HG02678 (cell line): ENCODE results near the gene PGGT1B.
"Not testable (repeated sequence)": the region's sequence is repeated elsewhere in the genome, so short reads cannot be mapped to it uniquely, and the experiment has no call there.

ENCODE experiments used
- ATAC-seq: cut with Tn5 transposase; IDR thresholded peaks from one replicate; pipeline ENCODE4 v1.9.1; 2021; ENCODE audit warnings: mild to moderate bottlenecking, moderate library complexity; ENCODE audit not compliant: unreplicated experiment

PGGT1B gene

DNA sequence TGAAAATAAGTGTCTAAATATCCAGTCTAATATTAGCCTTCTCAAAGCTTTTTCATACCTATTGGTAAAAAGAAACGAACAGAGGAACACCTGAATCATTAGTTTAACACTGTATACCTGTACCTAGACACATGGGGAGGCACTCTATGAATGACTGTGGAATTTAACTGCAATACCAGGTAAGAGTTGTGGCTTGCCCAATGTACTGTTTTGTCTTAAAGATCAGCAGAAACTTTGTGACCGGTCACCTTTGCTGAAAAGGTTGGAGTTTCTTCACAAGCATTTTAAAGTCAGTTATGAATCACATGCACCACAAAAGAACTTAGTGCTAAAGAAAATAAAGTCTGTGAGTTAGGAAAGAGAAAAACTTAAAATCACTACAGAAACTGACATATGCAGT, 2.4 kb downstream of the PGGT1B start:
- no peak for ATAC-seq

DNA sequence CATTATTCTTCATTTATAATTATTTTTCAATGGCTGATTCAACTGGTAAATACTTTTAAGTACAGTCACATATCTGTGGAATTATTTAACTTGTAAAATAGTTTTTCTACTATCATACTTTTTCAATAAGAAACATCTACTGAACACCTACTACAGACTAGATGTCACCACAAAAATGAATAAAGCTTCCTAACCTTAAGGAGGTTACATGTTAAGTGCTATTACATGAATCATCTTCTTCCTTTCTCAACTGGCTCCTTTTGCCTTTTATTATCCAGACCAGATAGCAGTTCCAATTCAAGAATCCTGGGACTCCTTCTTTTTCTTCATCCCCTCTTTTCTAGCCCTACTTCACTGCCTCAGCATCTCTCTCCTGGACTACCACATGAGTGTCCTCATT, 4.7 kb downstream of the PGGT1B start:
- ATAC-seq, result no peak

DNA sequence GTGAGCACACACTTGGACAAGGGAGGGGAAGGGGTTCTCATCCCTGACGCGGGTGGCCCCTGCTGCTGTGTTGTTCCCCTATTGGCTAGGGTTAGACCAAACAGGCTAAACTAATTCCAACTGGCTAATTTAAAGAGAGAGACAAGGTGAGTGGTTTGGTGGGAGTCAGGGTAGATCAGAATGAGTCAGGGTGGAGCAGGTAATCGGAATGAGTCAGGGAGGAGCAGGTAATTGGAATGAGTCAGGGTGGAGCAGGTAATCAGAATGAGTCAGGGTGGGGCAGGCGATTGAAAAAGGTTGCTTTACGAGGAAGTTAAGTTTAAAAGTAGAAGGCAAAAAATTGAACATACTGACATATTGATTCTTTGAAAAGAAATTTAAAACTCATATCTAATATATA, 13.3 kb downstream of the PGGT1B start:
- ATAC-seq, result not testable (repeated sequence)

DNA sequence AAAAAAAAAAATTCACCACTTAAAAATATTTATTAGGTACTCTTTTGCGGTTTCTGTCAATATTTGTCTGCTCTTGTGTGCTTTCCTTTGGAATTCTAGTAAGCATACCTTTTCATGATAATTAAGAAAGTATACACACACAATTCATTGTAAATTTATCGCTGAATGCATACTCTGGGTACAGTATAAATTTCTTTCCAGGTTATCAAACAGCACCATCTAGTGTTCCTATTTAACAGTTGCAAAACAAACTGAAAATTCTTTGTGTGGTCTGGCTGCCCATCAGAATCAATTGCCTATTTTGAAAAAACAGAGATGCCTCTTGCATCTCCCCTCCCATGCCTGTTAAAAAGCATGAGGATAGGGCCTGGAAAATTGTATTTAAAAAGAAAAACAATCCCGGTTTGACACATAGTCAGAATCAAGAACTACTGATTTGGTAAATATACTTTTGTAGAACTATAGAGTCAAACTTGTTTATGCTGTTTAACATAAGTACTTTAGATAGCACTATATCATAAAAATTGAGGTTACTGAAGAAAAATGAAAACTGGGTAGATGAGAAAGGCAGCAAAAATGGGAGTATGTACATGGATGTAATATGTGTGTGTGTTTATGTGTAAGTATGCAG, 16.2 kb downstream of the PGGT1B start:
- peak; percentile 71 for ATAC-seq

DNA sequence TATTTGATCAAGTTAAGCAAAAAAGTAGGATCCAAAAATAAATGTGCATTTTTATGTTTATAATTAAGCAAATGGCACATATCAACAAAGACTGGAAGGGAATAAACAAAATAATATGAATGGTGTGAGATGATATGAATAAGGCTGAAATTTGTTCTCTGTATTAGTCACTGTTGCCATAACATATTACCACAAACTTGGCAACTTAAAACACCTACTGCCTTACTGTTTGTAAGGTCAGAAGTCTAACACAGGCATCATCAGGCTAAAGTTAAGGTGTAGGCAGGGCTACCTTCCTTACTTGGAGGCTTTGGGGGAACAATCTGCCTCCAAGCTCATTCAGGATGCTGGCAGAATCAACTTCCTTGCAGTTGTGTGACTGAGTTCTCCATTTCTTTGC, 19.3 kb downstream of the PGGT1B start:
- ATAC-seq, result peak; percentile 55

DNA sequence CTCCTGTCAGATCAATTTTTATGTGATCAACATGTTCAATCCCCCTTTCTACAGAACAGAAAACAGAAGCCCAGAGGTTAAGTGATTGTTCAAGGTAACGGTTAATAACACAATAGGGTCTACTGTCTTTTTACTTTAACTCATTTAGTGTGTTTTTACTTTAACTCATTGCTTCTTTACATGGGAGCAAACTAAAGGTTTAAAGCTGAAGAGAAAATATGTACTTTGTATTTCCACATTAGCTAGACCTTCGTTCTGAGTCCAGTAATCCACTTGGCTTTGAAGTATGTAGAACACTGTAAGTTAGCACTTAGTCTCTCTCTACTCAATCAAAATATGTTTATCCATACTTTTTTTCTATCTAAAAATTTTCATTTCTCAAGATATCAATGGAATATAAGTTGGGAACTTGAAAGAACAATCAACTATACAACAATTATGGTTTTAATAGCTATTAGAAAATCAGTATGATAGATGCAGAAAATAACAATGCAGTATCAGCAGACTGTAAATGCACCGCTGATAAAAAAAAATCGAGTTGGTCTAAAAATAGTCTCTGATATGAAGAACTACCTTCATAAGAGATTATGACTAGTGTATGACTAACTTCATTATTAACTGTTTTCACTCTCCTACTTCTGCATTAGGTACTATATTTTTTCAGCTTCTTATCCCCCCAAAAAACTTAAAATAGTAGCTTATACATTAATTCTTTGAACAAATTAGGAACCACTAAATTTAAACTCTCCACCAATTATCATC, 20.6 kb downstream of the PGGT1B start:
- ATAC-seq, result no peak

DNA sequence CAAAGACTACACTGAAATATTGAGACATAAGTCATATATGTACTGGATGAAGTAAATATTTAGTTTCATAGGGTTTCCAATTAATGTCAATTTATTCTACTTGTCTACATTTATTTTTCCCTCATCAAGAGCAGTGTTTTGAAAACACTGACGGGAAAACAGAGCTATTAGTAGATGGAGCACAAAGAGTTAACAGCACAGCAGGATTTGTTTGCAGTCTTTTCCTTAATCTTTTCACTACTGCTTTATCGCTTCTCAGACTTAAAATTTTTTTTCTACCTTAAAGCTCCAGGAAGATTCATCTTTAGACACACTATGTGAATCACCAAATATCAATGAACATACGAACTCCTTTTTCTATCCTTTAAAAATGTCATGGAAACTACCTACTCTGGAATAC, 25.6 kb downstream of the PGGT1B start:
- no peak for ATAC-seq

DNA sequence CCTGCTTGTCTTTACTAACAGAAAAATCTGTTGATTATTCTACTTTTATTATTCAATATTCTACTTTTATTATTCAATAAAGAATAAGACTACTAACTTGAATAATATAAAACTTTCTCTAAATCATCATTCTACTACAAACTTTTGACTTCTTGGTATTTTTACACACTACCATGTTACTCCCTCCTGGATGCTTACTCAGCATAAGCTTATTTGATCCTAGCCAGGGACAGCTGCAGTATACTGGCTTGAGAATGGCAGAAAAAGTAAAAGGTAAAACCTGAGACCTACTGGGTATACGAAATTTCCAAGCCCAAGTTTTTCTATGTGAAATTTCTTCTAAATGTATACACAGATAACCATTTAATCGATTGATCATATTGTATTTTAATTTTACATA, 26.1 kb downstream of the PGGT1B start:
- no peak for ATAC-seq

DNA sequence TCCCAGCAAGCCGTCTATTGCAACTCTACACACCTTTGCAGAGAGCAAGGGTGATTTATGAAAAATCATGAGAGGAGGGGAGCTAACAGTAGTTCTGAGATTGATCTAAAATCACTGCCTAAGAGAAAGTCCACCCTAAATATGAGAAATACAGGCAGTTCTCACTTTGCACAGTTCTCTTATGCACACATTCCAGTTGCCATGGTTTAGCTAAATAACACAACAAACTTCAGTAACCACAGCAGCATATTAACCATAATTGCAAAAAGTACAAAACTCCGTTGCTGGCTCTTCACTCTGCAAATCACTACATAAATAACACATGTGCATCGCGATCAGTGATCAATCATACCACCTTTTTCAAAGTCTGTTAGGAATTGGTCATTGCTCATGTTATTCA, 31.1 kb downstream of the PGGT1B start:
- ATAC-seq, result no peak

DNA sequence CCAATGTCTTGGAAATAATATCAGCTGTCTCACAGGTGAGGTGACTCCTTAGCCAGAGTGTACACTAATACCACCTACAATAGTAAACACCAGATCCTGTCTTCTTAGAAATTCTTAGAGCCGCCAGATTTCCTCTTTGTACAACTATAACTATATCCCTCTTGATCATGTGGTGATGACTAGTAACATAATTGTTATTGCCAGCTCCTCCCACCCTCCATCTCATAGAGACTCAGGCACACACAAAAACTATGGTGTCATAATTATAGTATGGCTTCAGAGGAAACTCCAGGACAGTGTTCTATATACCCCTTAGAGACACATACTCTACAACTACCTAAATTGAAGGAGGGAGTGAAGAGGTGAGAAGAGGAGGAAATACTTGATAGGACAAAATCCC, 33.1 kb downstream of the PGGT1B start:
- no peak for ATAC-seq

DNA sequence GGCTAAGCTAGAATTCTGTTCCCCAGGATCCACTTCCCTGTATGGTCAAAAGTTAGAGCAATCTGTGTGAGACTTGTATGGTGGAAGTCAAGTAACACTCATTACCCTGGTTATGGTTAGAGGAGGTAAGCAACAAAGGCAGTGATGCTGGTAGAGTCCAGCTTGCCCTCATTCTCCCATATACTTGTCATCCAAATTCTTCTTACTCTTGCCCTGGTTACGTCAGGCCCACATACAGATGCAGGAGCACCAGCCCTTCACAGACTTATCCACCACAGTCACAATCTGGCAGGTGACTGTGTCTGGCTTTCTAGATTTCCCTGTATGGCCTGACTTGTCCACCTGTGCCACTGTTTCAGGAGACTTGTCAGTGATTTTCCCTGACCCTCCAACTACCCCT, 35.4 kb downstream of the PGGT1B start:
- ATAC-seq, result no peak

DNA sequence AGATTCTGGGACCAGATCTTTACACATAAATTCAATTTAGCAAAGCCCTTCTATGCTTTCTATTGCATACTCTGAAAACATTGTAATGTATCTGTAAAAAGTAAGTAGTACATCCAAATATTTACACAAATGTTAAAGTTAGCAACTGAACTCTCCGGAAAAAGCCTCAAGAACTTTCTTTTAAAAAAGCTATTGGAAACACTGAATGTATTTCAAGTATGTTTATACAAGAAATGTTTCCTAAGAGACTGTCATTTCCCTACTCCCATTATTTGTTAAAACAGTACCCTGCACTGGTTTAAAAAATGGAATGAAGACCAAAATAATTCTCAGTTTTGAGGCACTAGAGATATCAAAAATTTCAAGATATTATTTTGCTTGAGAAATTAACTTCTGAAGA, 48.1 kb downstream of the PGGT1B start:
- ATAC-seq, result no peak

DNA sequence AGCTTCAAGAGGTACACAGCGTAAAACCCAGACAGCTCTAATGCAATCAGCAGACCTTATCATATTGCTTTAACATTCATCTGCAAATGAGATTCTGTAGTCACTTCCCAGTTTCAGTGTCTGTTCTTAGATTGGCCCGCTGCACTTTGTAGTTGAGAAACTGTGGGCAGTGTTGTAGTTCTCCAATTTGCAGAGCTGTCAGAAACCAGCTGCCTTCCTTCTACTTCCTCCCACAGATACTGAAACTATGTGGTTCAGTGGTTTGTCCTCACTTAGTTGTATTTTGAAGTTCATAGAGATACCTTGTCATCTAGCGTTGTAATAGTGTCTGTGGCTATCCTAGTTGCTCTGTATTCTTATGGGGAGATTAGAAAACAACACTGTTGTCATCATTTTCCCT, 53.4 kb downstream of the PGGT1B start:
- peak; percentile 100 for ATAC-seq

DNA sequence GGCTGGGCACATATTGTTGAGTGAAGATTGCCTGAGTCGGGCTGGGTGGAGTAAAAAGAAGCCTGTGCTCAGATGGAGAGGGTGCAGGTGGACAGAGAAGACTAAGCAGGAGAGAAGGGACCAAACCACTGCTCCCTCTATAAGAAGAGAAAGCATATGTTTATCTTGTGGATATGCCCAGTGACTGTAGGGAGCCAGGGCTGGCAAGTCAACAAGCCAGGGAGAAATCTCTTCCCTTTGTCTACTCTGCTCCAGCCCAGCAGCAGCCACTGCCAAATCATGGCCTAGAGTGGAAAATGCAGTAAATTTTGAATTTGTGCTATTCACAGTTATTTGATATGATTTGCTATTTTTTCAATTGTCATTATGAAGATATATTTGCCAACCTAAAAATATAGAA, 59.7 kb downstream of the PGGT1B start:
- ATAC-seq, result no peak

DNA sequence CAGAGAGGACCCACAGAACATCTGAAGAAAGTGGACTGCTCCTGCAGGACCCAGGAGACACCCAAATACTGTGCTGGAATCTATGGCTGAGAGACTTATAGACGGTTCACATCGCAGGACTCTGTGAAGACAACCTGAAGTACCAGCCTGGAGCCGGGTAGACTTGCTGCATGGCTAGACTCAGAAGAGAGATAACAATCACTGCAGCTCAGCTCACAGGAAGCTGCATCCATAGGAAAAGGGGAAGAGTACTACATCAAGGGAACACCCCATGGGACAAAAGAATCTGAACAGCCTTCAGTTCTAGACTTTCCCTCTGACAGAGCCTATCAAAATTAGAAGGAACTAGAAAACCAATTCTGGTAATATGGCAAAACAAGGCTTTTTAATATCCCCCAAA, 66.5 kb downstream of the PGGT1B start:
- no peak for ATAC-seq

DNA sequence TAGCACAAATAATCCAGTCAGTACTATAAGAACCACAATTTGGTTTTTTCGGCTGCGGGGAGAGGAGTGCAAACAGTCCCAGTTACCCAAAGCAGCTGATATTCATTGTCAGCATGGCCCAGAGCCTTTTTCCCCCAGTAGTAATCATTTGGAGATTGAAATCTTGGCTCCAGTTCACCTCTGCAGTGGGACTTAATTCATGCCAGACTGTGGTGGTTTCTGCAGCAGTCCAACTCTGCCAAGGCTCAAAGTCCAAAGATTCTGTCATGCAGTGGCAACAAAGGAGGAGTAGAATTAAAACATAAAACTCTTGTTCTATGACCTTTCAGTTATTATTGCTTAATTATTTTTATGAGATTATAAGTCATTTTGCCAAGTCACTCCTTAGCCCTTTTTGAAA, 68.0 kb downstream of the PGGT1B start:
- no peak for ATAC-seq

DNA sequence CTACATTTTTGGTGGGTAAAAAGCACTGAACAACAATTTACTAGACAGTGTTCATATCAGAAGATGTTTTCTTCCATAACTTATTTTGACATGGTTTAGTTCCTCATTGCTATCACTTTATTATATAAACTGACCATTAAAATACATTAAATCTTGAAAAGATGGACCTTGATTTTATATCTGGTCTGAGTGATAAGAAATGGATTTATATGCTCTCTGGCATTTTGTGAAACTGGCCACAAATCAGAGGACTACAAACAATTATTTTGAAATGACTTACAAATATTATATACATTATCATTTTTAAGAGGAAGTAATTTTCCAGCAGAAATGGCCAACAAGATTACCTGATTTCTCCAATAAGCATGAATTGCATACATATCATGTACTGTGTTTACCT, 69.4 kb downstream of the PGGT1B start:
- ATAC-seq, result no peak

DNA sequence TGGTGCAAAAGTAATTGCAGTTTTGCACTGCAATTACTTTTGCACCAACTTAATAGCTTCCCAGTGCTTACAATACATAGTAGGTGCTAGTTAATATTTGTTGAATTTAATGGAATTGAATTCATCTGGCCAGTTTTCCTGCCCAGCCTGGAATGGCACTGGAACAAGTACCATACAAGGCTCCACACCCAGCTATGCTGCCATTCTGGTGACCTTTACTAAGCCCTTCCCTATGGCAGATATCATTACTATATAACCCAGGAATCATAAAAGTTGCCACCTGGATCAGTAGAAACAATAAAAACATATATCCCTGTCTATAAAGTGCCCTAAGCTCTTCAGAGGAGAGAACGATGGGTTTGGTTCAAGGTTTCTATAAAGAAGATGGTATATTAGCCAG, 70.6 kb downstream of the PGGT1B start:
- ATAC-seq, result no peak

DNA sequence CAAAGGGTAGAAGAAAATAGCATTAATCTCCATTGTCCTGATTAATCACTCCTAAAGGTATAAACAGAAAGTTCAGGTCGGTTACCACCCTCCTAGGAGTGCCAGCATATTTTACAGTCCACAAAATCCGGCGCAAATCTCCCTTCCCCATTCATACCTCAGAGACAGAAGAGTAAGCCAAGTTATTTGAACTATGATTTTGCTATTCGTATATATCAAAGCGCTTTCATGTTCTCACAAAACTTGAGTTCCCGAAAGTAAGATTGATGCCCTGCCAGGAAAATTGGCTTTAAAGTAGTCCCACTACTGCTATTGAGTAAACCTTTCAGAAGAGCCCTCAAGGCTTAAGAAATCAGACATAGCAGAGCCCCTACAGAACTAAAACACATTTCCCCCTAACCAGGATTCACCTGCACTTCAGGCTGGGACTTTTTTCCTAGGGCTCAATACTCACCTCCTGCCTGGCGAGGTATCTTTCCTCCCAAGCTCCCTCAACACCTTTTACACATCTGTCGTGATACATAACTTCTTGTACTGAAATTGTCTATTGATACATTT, 71.1 kb downstream of the PGGT1B start:
- no peak for ATAC-seq

DNA sequence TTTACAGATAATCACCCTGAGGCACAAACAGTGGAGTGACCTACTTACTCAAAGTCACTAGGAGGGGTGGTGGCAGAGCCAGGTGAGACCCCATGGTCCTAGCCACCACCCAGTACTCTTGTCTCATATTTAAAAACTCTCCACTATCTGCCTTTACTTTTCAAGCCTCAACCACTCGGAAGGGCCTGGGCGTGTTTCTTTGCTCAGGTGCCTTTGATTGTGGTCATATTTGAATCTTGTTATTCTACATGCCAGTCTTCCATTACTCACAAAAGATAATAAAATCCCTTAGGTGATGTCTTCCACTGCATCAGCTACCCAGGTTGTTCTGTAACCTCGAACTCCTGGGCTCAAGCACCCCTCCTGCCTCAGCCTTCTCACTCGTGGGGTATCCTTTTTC, 72.3 kb downstream of the PGGT1B start:
- no peak for ATAC-seq

DNA sequence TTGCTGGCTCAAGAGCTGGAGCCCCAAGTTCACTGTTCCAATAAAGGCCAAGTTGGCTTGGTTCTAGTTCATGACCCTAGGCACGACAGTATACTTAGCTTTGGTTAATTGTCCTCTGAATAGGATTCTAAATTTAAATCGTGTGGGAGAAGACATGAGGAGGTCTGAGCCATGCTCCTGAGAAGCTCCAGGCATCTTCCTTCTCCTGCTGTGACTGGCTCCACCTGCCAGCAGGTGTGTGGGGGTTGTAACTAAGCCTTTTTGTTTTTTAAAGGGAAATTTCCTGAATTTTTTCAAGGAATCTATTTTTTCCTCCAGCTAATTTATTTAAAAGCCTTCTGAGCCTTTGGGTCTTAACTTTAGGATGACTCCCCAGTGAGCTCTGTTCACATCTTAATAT, 72.8 kb downstream of the PGGT1B start:
- no peak for ATAC-seq

DNA sequence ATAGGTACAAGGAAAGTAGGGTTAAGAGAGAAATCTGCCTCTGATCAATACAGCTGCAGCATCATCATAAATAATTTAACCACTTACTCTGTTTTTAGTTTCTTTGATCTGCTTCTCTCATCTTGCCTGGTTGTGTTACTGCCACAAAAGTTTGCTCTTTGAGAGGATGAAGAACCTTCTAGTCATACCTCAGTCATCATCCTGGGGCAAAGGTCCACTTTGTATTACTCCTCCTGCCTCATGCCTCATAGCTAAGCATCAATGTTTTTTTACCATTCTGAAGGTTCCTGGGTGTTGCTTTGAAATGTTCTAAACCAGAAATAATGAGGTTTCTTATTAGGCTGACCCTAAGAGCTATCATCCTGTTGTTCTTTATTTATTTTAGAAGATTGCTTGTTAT, 75.9 kb downstream of the PGGT1B start:
- ATAC-seq, result no peak

DNA sequence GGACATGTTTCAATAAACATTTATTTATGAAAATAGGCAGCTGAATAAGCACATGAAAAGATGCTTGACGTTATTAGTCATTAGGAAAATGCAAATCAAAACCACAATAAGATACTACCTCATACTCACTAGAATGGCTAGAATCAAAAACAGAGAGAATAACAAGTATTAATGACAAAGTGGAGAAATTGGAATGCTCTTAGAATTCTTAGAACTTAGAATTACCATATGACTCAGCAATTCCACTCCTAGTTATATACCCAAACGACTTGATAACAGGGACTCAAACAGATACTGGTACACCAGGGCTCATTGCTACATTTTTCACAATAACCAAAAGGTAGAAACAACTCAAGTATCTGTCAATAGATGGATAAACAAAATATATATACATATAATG, 77.9 kb downstream of the PGGT1B start:
- no peak for ATAC-seq
